IMR-90 (cell line): ENCODE results near the gene EGFR. TPM values are rescaled to one million over a fixed set of nuclear protein-coding genes. Genes with fewer than 3 reads are reported as not detected.

ENCODE experiments used
- ATAC-seq: fragments of 200-7000 bp; cut with Tn5 transposase; 2 replicates; pipeline ENCODE4 v1.9.1; 2020; ENCODE audit warnings: low read depth, mild to moderate bottlenecking, moderate library complexity
- BruUV-seq: library from RNA; stranded (reverse); fragments of 400-500 nt; replicated peaks from 2 replicates; lab custom pipeline; 2021; lab: Mats Ljungman, UMichigan
- CTCF ChIA-PET: fragments of 300-600 bp; formaldehyde crosslinking; extraction: SDS; loops from one replicate; lab custom pipeline; 2021; ENCODE audit warnings: antibody characterized with exemption; lab: Yijun Ruan, JAX
- POLR2A ChIA-PET: fragments of 300-600 bp; sonication (Branson Sonifier 250); formaldehyde crosslinking; loops from one replicate; lab custom pipeline; 2022; ENCODE audit warnings: antibody characterized with exemption; ENCODE audit not compliant: unreplicated experiment; lab: Charles Lee
- DNase-seq: peaks from one replicate; pipeline ENCODE4 v3.0.0; 2013
- H2AFZ ChIP-seq: replicated peaks from 2 replicates; pipeline ENCODE3; 2013; ENCODE audit warnings: low read length, mild to moderate bottlenecking; ENCODE audit not compliant: poor library complexity
- H2AK5ac ChIP-seq: 2 replicates; pipeline ENCODE4 v1.6.1; 2013; ENCODE audit warnings: low read depth, low read length, inconsistent platforms
- H2AK9ac ChIP-seq: replicated peaks from 2 replicates; pipeline ENCODE3; 2013; ENCODE audit warnings: mild to moderate bottlenecking, low read depth, low read length, moderate library complexity; ENCODE audit not compliant: poor library complexity
- H2BK120ac ChIP-seq: 2 replicates; pipeline ENCODE4 v1.6.1; 2013; ENCODE audit warnings: low read depth, low read length, inconsistent platforms
- H2BK15ac ChIP-seq: 3 replicates; pipeline ENCODE4 v1.6.1; 2013; ENCODE audit warnings: low read depth, low read length, inconsistent platforms
- H2BK20ac ChIP-seq: 2 replicates; pipeline ENCODE4 v1.6.1; 2013; ENCODE audit warnings: low read depth, mild to moderate bottlenecking, inconsistent platforms, low read length, moderate library complexity
- H2BK5ac ChIP-seq: 2 replicates; pipeline ENCODE4 v1.6.1; 2013; ENCODE audit warnings: mild to moderate bottlenecking, low read depth, low read length, inconsistent platforms; ENCODE audit not compliant: poor library complexity, severe bottlenecking
- H3K14ac ChIP-seq: replicated peaks from 2 replicates; pipeline ENCODE4 v1.6.1; 2013; ENCODE audit warnings: low read depth, low read length, inconsistent platforms
- H3K18ac ChIP-seq: 2 replicates; pipeline ENCODE4 v1.6.1; 2013; ENCODE audit warnings: low read depth, low read length, control low read depth
- H3K23ac ChIP-seq: 2 replicates; pipeline ENCODE4 v1.6.1; 2013; ENCODE audit warnings: low read depth, low read length, inconsistent platforms
- H3K27ac ChIP-seq: 2 replicates; pipeline ENCODE4 v1.5.1; 2013; ENCODE audit warnings: mild to moderate bottlenecking, control low read depth, low read length; ENCODE audit not compliant: insufficient read depth
- H3K27me3 ChIP-seq: 2 replicates; pipeline ENCODE4 v1.6.1; 2013; ENCODE audit warnings: low read length; ENCODE audit not compliant: control insufficient read depth, insufficient read depth
- H3K36me3 ChIP-seq: 2 replicates; pipeline ENCODE4 v1.6.1; 2013; ENCODE audit warnings: low read length, mixed read lengths; ENCODE audit not compliant: control insufficient read depth, insufficient read depth
- H3K4ac ChIP-seq: 2 replicates; pipeline ENCODE4 v1.6.1; 2013; ENCODE audit warnings: low read depth, low read length, inconsistent platforms
- H3K4me1 ChIP-seq: 2 replicates; pipeline ENCODE4 v1.6.1; 2013; ENCODE audit warnings: low read length, mixed read lengths; ENCODE audit not compliant: control insufficient read depth, insufficient read depth
- H3K4me2 ChIP-seq: 2 replicates; pipeline ENCODE4 v1.6.1; 2013; ENCODE audit warnings: low read depth, mild to moderate bottlenecking, control low read depth, low read length, moderate library complexity
- H3K4me3 ChIP-seq: 2 replicates; pipeline ENCODE4 v1.5.1; 2013; ENCODE audit warnings: low read depth, mild to moderate bottlenecking, control low read depth, low read length, moderate library complexity; ENCODE audit not compliant: insufficient read depth
- H3K56ac ChIP-seq: 2 replicates; pipeline ENCODE4 v1.6.1; 2013; ENCODE audit warnings: low read length, inconsistent platforms; ENCODE audit not compliant: insufficient read depth; ENCODE audit errors: extremely low read depth
- H3K79me1 ChIP-seq, 2 experiments: 2 replicates each; pipeline ENCODE4 v1.6.1; 2013; ENCODE audit warnings: low read length in 2 of 2, inconsistent platforms in 1 of 2, low read depth in 1 of 2
- H3K9ac ChIP-seq: 2 replicates; pipeline ENCODE4 v1.6.1; 2013; ENCODE audit warnings: low read depth, low read length, control low read depth
- H3K9me1 ChIP-seq: 2 replicates; pipeline ENCODE4 v1.6.1; 2013; ENCODE audit warnings: low read length, inconsistent platforms; ENCODE audit not compliant: insufficient read depth
- H3K9me3 ChIP-seq: 2 replicates; pipeline ENCODE4 v1.6.1; 2013; ENCODE audit warnings: low read length; ENCODE audit not compliant: control insufficient read depth, insufficient read depth
- H4K20me1 ChIP-seq: 2 replicates; pipeline ENCODE4 v1.6.1; 2013; ENCODE audit warnings: low read length, inconsistent platforms; ENCODE audit not compliant: insufficient read depth
- H4K5ac ChIP-seq: 2 replicates; pipeline ENCODE4 v1.6.1; 2013; ENCODE audit warnings: mild to moderate bottlenecking, low read depth, low read length, control low read depth
- H4K8ac ChIP-seq, 2 experiments: 2 replicates each; pipeline ENCODE4 v1.6.1; 2013; ENCODE audit warnings: low read depth in 2 of 2, low read length in 2 of 2, control low read depth in 1 of 2, inconsistent platforms in 1 of 2
- H4K91ac ChIP-seq: 2 replicates; pipeline ENCODE4 v1.6.1; 2013; ENCODE audit warnings: low read depth, low read length, inconsistent platforms; ENCODE audit not compliant: insufficient read depth
- CEBPB ChIP-seq: IDR thresholded peaks from 2 replicates; pipeline ENCODE4 v1.6.1; 2012; ENCODE audit warnings: low read depth, low read length, improper control_type of control experiment
- CHD1 ChIP-seq: IDR thresholded peaks from 2 replicates; pipeline ENCODE4 v1.6.1; 2012; ENCODE audit warnings: low read depth, low read length, improper control_type of control experiment
- MAZ ChIP-seq: IDR thresholded peaks from 2 replicates; pipeline ENCODE4 v1.6.1; 2012; ENCODE audit warnings: low read depth, mild to moderate bottlenecking, low read length, improper control_type of control experiment, moderate library complexity, borderline replicate concordance
- POLR2A ChIP-seq: IDR thresholded peaks from 2 replicates; pipeline ENCODE4 v1.6.1; 2012; ENCODE audit warnings: mild to moderate bottlenecking, low read depth, low read length
- RAD21 ChIP-seq: IDR thresholded peaks from 2 replicates; pipeline ENCODE4 v1.6.1; 2012; ENCODE audit warnings: low read length, improper control_type of control experiment
- RFX5 ChIP-seq: IDR thresholded peaks from 2 replicates; pipeline ENCODE4 v1.8.0; 2012; ENCODE audit warnings: low read depth, mild to moderate bottlenecking, low read length, moderate library complexity
- SMC3 ChIP-seq: fragments of 150-350 bp; IDR thresholded peaks from 2 replicates; pipeline ENCODE4 v1.6.1; 2016; ENCODE audit warnings: low read depth, mild to moderate bottlenecking, antibody characterized with exemption, low read length, moderate library complexity
- WGBS, 2 experiments: methylation state at CpG; one replicate each; pipeline versions ENCODE4 v1.1.5 to v1.1.7; 2013; ENCODE audit warnings: missing lambda C conversion rate in 2 of 2; ENCODE audit not compliant: insufficient read length in 1 of 2; ENCODE audit errors: extremely low coverage in 2 of 2; 5-methylcytosine and 5-hydroxymethylcytosine counted together
- dilution Hi-C: fragments of 300-500 bp; cut with HindIII; formaldehyde crosslinking; loops from one replicate; pipeline ENCODE4 v1.14.3; 2018; ENCODE audit warnings: low sequenced_read_pairs; ENCODE audit not compliant: unreplicated experiment
- in situ Hi-C: fragments of 300-500 bp; cut with MboI; formaldehyde crosslinking; loops from 3 replicates; pipeline ENCODE4 v1.14.3; 2019; ENCODE audit warnings: low sequenced_read_pairs, inconsistent platforms, mixed read lengths
- intact Hi-C: fragments of 100-400 bp; cut with micrococcal nuclease; formaldehyde crosslinking; loops from 2 replicates; pipeline ENCODE4 v1.10.0; 2022
- polyA plus RNA-seq, 3 experiments: library from polyadenylated mRNA; depleted of rRNA; stranded (reverse); fragments of >200 nt; gene quantifications; 2 replicates each; pipeline ENCODE4 v1.2.3, GENCODE V29; 2012; ENCODE audit warnings: low replicate concordance in 1 of 3
- total RNA-seq: library from RNA; depleted of rRNA; stranded (reverse); fragments of >200 nt; gene quantifications from 2 replicates; pipeline ENCODE4 v1.2.3, GENCODE V29; 2012
- TF ChIP-seq, protein P1 (sequence below): conservative IDR thresholded peaks from 2 replicates; pipeline ENCODE4 v1.5.1; 2012; ENCODE audit warnings: mild to moderate bottlenecking, low read depth, low read length, improper control_type of control experiment

The EGFR gene
- total and polyA plus RNA-seq, 2 of the 4 experiments (the other 2 are of a cell fraction): 36.9 to 60.4 TPM

DNA sequence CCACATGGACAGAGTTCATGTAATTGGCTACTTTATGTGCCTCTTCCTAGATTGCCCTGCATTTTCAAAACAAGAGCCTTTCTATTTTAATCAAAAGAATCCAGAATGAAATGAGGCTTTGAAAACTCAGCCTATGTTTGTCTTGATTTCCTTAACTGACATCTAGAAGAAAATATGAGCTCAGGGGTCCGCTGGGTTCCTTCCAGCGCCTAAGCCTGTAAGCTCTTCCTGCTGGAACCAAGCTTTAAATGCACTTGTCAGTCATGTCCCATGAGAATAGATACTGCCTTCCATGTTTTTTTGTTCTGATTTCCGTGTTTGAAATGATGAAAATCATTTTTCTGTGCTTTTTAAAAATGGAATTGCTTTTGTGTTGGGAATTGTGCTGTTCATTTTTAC is 74.2 kb downstream of the EGFR start:
- ATAC-seq (no peak), DNase-seq (no peak)
- in situ Hi-C loops: no loop called here
- Histone ChIP-seq H4K5ac (no peak overlapping the region), H4K91ac (no peak overlapping the region), H3K9me1 (peaks cover 23% of the 10 kb centered on the region), H2BK120ac (no peak overlapping the region), H3K4ac (no peak overlapping the region), H3K79me1 (peaks cover 47 to 94% of the 10 kb centered on the region in 2 experiments), H3K4me1 (peaks cover 20% of the 10 kb centered on the region), H2BK5ac (no peak overlapping the region), H3K27ac (no peak overlapping the region), H2AK5ac (no peak overlapping the region), H3K23ac (no peak overlapping the region), H2AK9ac (no peak overlapping the region), H3K4me2 (no peak overlapping the region), H3K9me3 (no peaks in the 10 kb centered on the region), H2AFZ (no peak overlapping the region), H4K8ac (no peak overlapping the region), H3K36me3 (peaks cover 2% of the 10 kb centered on the region; the same call in 1 of the 2 replicates), H2BK20ac (no peak overlapping the region), H3K27me3 (no peaks in the 10 kb centered on the region), H4K20me1 (peaks cover 38% of the 10 kb centered on the region; the same call in 1 of the 2 replicates), H3K4me3 (no peak overlapping the region), H2BK15ac (no peak overlapping the region), H3K14ac (no peak overlapping the region), H3K9ac (no peak overlapping the region), H3K56ac (no peak overlapping the region), H3K18ac (no peak overlapping the region)
- ChIA-PET CTCF (no interaction called here), POLR2A (no interaction called here)
- TF ChIP-seq RFX5 (no peak), POLR2A (no peak), MAZ (no peak), CEBPB (no peak), SMC3 (no peak), RAD21 (no peak), CHD1 (no peak)
- TF ChIP-seq, protein P1, sequence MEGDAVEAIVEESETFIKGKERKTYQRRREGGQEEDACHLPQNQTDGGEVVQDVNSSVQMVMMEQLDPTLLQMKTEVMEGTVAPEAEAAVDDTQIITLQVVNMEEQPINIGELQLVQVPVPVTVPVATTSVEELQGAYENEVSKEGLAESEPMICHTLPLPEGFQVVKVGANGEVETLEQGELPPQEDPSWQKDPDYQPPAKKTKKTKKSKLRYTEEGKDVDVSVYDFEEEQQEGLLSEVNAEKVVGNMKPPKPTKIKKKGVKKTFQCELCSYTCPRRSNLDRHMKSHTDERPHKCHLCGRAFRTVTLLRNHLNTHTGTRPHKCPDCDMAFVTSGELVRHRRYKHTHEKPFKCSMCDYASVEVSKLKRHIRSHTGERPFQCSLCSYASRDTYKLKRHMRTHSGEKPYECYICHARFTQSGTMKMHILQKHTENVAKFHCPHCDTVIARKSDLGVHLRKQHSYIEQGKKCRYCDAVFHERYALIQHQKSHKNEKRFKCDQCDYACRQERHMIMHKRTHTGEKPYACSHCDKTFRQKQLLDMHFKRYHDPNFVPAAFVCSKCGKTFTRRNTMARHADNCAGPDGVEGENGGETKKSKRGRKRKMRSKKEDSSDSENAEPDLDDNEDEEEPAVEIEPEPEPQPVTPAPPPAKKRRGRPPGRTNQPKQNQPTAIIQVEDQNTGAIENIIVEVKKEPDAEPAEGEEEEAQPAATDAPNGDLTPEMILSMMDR: no peak
- no TSS peak for BruUV-seq
- dilution Hi-C loops: no loop called here
- intact Hi-C loops: no loop called here
- 85% methylated on average over 3 of the region's 3 CpGs; no CpG with 5 or more reads in 1 of the 2 experiments for WGBS, 2 experiments
